Measurements from ENCODE around the gene FREM1. TPM values are rescaled to one million over a fixed set of nuclear protein-coding genes. Genes with fewer than 3 reads are reported as not detected.

Gene FREM1
- polyA plus RNA-seq, 1 experiment: 0.01 TPM

DNA sequence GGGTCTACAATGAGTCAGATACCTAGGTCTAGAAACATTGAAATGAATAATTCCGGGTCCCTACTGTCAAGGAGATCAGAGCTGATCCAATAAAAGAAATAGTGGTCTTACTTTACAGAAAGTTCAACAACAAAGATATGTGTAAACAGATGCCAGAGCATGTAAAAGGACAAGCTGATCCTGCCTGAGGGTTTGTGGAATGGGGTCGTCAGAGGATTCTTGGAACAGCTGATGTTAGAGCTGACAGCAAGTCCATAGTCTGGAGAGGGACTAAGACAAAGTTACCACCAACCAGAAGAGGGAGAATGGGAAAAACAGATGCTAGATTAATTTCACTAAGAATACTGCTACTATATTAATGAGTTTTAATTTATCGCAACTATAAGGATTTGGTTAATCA is 71.5 kb downstream of the FREM1 start:
- ChIA-PET CTCF (interaction anchor here (1.1 kb wide), 1 partner anchor 8 kb away, joined by 7 read pairs; no protein-coding TSS in a partner anchor), POLR2A (no interaction called here)
- H3K36me3 ChIP-seq (ENCODE audit: control insufficient read depth, insufficient read depth, low read length): no peaks in the 10 kb centered on the region
- no peak overlapping the region for H3K4me3 ChIP-seq (ENCODE audit: low read depth, low read length)
- no peak for TF ChIP-seq CTCF (IDR thresholded peaks at IDR 0.05; ENCODE audit: insufficient read depth, low read depth, low read length)
- H3K27me3 ChIP-seq (ENCODE audit: control insufficient read depth, insufficient read depth, low read length): no peaks in the 10 kb centered on the region; the same call in 1 of the 2 replicates
- DNase-seq (ENCODE audit: low read depth): no peak

DNA sequence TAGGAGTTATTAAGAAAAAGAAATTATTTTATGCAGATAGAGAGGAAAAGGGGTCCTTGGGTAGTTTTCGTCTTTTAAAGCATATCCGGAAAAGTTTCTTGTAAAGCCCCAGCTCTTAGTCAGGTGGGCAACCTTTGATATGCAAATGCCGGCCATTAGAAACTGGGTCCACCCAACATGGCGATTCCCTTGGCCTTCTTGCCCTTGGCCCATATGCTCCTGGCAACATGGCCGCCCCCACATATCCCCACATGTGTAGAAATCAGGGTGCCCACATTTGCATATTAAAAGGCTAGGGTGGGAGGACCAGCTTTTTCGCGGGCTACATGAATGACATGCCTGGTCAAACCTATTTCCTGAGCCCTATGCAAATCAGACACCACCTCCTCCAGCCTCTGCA is 73.3 kb downstream of the FREM1 start:
- no peak for TF ChIP-seq CTCF (IDR thresholded peaks at IDR 0.05; ENCODE audit: insufficient read depth, low read depth, low read length)
- no peak overlapping the region for H3K4me3 ChIP-seq (ENCODE audit: low read depth, low read length)
- CTCF ChIA-PET: no interaction called here
- H3K36me3 ChIP-seq (ENCODE audit: control insufficient read depth, insufficient read depth, low read length): no peaks in the 10 kb centered on the region
- POLR2A ChIA-PET: no interaction called here
- no peaks in the 10 kb centered on the region for H3K27me3 ChIP-seq (ENCODE audit: control insufficient read depth, insufficient read depth, low read length)
- DNase-seq (ENCODE audit: low read depth): no peak

- DNase-seq (ENCODE audit: low read depth): no peak
- ChIA-PET CTCF (no interaction called here), POLR2A (no interaction called here)
- H3K36me3 ChIP-seq (ENCODE audit: control insufficient read depth, insufficient read depth, low read length): no peaks in the 10 kb centered on the region
- no peak for TF ChIP-seq CTCF (IDR thresholded peaks at IDR 0.05; ENCODE audit: insufficient read depth, low read depth, low read length)
- no peaks in the 10 kb centered on the region for H3K27me3 ChIP-seq (ENCODE audit: control insufficient read depth, insufficient read depth, low read length)
- no peak overlapping the region for H3K4me3 ChIP-seq (ENCODE audit: low read depth, low read length)
These were observed 78.6 kb downstream of the FREM1 start for GRCh38 chr9:14831661-14832060.

- no peak for DNase-seq (ENCODE audit: low read depth)
- no peaks in the 10 kb centered on the region for H3K27me3 ChIP-seq (ENCODE audit: control insufficient read depth, insufficient read depth, low read length)
- POLR2A ChIA-PET: no interaction called here
- TF ChIP-seq CTCF (IDR thresholded peaks at IDR 0.05; ENCODE audit: insufficient read depth, low read depth, low read length): no peak
- CTCF ChIA-PET: no interaction called here
- H3K36me3 ChIP-seq (ENCODE audit: control insufficient read depth, insufficient read depth, low read length): no peaks in the 10 kb centered on the region
- no peak overlapping the region for H3K4me3 ChIP-seq (ENCODE audit: low read depth, low read length)
These were observed 79.2 kb downstream of the FREM1 start for GRCh38 chr9:14831074-14831473.

GRCh38 chr9:14830057-14830456 is 80.2 kb downstream of the FREM1 start:
- CTCF ChIA-PET: interaction anchor here (1.2 kb wide), 1 partner anchor 17 kb away, joined by 3 read pairs; no protein-coding TSS in a partner anchor
- no peak for TF ChIP-seq CTCF (IDR thresholded peaks at IDR 0.05; ENCODE audit: insufficient read depth, low read depth, low read length)
- H3K36me3 ChIP-seq (ENCODE audit: control insufficient read depth, insufficient read depth, low read length): no peaks in the 10 kb centered on the region
- POLR2A ChIA-PET: no interaction called here
- no peak overlapping the region for H3K4me3 ChIP-seq (ENCODE audit: low read depth, low read length)
- no peaks in the 10 kb centered on the region for H3K27me3 ChIP-seq (ENCODE audit: control insufficient read depth, insufficient read depth, low read length)
- DNase-seq (ENCODE audit: low read depth): no peak

All from BJ (cell line).